Non-pigmented ciliary epithelial cell (primary cell): ENCODE data around the gene ARHGAP45.

Source experiments
- DNase-seq: peaks from one replicate; pipeline ENCODE4 v3.0.0-alpha.2; 2010; ENCODE audit warnings: low read depth

Gene ARHGAP45

DNA sequence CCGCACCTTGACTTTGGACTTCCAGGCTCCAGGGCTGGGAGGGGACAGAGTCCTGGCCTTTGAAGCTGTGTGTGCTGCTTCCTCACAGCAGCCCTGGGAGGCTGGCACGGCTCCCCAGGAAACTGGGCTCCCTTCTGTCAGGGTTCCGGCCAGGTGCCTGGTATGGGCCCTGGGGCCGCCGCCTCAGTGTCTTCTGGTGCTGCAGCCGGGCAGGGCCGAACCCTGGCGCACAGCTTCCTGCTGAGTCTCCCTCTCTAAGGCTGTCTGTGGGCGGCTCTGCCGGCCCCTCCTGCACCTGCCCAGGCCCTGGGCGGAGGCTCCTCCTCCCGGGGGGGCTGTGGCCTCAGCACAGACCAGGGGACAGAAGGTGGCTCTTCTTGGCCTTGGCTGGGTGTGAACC is 69.2 kb downstream of the ARHGAP45 start:
- DNase-seq: no peak
